ENCODE data around the gene SH3PXD2A.

Gene SH3PXD2A

DNA sequence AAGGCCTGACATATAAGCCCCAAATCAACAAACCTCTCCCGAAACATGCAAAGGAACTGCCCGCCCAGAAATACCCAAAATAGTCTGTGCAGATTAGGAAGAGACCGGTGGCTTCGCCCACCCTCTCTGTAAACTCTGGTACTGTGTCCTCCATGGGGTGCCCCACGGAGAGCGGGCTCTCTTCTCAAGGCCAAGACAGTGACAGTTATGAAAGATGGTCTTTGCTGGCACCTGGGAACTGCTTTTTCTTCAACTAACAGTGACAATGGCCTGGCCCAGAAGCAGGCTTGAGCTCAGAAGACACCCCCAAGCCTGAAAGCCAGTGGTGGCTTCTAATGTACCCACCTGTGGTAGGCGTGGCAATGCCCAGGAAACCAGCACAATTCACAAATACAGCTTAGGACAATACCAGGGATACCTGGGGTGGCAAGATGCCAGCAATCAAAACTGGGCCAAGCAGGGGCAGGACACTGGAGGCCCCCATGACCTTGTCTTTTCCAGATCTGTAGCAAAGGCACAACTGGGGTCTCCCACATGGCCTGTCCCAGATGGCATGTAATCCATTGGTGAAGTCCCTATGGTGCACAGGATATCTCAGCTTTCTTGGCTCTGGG, 254.3 kb downstream of the SH3PXD2A start:
- no peak for DNase-seq (ENCODE audit: low read depth)
- TF ChIP-seq, protein P1, sequence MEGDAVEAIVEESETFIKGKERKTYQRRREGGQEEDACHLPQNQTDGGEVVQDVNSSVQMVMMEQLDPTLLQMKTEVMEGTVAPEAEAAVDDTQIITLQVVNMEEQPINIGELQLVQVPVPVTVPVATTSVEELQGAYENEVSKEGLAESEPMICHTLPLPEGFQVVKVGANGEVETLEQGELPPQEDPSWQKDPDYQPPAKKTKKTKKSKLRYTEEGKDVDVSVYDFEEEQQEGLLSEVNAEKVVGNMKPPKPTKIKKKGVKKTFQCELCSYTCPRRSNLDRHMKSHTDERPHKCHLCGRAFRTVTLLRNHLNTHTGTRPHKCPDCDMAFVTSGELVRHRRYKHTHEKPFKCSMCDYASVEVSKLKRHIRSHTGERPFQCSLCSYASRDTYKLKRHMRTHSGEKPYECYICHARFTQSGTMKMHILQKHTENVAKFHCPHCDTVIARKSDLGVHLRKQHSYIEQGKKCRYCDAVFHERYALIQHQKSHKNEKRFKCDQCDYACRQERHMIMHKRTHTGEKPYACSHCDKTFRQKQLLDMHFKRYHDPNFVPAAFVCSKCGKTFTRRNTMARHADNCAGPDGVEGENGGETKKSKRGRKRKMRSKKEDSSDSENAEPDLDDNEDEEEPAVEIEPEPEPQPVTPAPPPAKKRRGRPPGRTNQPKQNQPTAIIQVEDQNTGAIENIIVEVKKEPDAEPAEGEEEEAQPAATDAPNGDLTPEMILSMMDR (conservative IDR thresholded peaks at IDR 0.05; ENCODE audit: low read depth, low read length) = no peak
- H3K4me3 ChIP-seq (ENCODE audit: low read length) = no peak overlapping the region

DNA sequence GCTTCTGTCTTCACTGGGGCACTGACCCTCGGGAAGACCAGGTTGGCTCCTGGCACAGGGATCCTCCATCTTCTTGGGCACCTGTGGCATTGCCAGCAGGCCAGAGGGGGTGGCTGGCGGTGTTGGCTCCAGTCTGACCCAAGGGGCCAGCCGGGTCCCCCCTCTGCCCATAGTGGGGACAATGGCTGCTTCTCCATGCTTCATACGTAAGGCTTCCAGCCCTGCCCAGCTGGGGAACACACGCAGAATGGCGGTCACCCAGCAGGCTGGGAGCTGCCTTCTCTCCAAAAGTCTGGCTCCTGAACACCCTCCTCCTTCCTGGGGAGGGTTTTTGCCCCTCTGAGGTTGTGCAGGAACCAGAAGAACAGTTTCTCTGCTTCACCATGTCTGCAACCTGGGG, 255.1 kb downstream of the SH3PXD2A start:
- no peak overlapping the region for H3K4me3 ChIP-seq (ENCODE audit: low read length)

DNA sequence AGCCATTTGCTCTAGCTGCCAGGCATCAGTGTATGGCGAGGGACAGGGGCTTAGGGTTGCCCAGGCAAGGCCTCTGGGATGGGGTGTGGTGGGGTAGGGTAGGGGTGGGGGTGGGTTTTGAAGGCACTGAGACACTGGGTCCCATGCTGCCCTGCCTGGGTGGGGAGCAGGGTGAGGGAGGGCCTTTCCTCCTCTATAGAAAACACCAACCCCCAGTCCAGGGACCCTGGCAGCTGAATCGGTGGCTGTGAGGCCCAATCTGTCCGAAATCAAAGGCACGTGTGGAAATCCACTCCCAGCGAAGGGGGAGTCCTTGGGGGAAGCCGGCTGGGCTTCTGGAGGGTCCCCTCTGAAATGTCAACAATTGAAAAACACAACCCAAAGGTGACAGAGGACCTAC, 255.5 kb downstream of the SH3PXD2A start:
- DNase-seq (ENCODE audit: low read depth) = no peak
- TF ChIP-seq, protein P1 (conservative IDR thresholded peaks at IDR 0.05; ENCODE audit: low read depth, low read length) = no peak
- no peak overlapping the region for H3K4me3 ChIP-seq (ENCODE audit: low read length)

More for the DNA sequence above, 255.1 kb downstream of the SH3PXD2A start:
- TF ChIP-seq, protein P1 (conservative IDR thresholded peaks at IDR 0.05; ENCODE audit: low read depth, low read length) = no peak
- no peak for DNase-seq (ENCODE audit: low read depth)

DNA sequence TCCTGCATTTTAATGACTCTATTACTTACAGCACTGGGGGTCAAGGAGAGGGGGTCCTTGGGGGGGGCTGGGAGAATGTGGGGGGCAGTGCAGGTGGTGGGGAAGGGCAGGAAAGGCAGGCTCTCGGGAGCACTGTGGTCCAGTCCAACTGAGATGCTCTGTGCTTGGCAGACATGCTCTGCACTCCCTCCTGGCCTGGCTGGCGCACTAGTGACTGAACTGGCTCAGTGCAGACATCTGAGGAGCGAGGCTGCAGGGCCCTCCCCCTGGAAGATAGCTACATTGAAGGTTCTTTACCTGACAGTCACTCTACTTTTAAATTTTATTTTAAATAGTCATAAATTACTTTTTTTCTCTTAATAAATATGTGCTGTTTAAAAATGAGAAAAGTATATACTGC, 256.2 kb downstream of the SH3PXD2A start:
- no peak overlapping the region for H3K4me3 ChIP-seq (ENCODE audit: low read length)
- no peak for DNase-seq (ENCODE audit: low read depth)
- TF ChIP-seq, protein P1 (conservative IDR thresholded peaks at IDR 0.05; ENCODE audit: low read depth, low read length) = no peak

DNA sequence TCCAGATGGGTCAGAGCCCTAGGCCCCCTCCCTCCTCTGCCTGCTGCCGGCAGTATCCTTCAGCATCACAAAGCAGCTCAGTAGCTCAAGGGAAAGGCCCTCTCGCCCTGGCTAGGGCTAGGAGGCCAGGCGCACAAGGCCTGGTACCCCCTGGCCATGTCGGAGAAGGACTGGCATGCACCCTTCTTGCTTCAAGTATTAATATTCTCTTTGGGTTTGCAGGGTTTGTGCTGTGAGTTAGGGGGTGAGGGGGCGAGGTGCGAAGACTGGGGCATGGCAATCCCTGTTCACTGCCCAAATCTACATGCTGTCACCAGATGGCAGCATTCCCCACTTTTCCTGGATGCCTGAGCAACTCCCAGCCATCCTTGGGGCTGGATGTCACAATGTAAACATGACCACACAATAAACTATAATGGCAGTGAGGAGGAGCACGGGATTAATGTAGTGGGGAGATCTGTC, 256.7 kb downstream of the SH3PXD2A start:
- DNase-seq (ENCODE audit: low read depth) = no peak
- TF ChIP-seq, protein P1 (conservative IDR thresholded peaks at IDR 0.05; ENCODE audit: low read depth, low read length) = peak; percentile 85
- no peak overlapping the region for H3K4me3 ChIP-seq (ENCODE audit: low read length)

DNA sequence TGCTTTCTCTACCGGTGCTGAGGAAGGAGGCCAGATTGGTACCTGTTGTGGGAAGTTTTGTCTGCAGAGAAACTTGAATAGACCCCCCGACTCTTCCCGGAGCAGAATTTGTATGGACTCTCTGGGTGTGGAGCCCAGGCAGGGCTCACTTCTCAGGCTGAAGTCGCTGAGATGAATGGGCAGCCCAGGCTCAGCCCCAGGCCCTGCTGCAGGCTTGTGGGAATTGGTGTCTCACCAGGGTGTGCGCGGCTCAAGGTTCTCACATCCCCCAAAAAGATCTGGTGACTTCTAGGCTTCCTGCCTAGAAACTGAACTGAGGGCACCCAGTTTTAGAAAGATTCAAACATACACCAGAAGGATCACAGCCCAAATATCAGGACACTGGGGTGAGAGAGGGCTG, 258.4 kb downstream of the SH3PXD2A start:
- no peak for DNase-seq (ENCODE audit: low read depth)
- no peak overlapping the region for H3K4me3 ChIP-seq (ENCODE audit: low read length)
- TF ChIP-seq, protein P1 (conservative IDR thresholded peaks at IDR 0.05; ENCODE audit: low read depth, low read length) = no peak

Data from retinal pigment epithelial cell (primary cell).